ENCODE results near the gene PHF12.

PHF12 gene

GRCh38 chr17:28901866-28902818 is 49.2 kb downstream of the PHF12 start:
- peak; percentile 44 to 57 for DNase-seq

DNA sequence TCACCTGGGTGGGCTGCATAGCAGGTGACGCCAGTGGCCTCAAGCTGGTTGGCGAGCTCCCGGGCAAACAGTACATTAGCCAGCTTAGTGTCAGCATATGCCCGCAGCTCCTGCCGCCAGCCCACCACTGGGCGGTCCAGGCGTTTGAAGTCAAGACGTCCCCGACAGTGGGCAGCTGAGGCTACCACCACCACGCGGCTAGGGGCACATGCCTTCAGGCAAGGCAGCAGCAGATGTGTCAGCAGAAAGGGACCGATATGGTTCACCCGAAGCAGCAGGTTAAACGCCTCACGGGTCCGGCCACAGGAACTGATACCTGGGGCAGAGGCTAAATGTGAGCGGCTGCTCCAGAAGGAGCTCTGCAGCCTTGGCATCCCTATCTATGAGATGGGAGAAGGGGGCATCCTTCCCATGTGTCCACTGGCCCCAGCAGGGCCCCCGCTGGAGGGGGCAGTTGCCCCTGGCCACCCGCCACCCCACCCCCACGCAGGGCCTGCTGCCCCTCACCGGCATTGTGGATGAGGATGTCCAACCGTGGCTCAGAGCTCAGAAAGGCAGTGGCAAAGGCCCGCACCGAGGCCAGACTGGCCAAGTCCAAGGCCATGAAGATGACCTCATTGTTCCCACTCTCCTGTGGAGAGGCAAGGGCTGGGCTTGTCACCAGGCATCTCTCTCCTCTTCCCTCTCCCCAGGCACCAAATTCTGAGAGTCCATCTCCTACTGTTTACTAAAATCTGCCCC is 50.2 kb downstream of the PHF12 start:
- no peak for DNase-seq

- DNase-seq: no peak
Measured at GRCh38 chr17:28899212-28899815, 52.0 kb downstream of the PHF12 start.

DNA sequence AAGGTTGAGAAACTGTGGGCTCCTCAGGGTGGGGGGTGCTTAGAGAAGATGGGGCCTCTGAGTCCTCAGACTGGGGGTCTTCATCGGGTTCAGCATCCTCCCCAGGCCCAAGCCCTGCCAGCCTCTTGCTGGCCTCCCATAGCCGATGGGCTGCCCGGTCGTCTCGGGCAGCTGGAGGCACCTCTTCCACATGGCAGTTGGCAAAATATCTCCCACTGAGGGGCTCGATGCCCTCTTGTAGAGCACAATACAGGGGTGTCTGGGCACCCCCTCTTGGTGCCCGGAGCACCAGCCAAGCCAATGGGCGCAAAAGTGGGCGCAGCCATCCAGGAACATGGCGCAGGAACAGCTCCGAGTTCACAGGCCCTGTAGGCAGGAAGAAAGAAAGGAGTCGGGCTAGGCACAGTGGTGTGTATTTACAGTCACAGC is 52.8 kb downstream of the PHF12 start:
- no peak for DNase-seq

GRCh38 chr17:28897769-28898526 is 53.4 kb downstream of the PHF12 start:
- DNase-seq: peak; percentile 19 to 41

GRCh38 chr17:28896884-28897768 is 54.2 kb downstream of the PHF12 start, which contains the start of gene FLOT2:
Gene FLOT2 (minus strand): TSS chr17:28897733. CDS start chr17:28897574, 159 bp downstream.
- DNase-seq: peak; percentile 58 to 65

GRCh38 chr17:28896491-28896883 is 54.8 kb downstream of the PHF12 start:
- no peak for DNase-seq

- DNase-seq: no peak
Measured at GRCh38 chr17:28895794-28896447, 55.4 kb downstream of the PHF12 start.

DNA sequence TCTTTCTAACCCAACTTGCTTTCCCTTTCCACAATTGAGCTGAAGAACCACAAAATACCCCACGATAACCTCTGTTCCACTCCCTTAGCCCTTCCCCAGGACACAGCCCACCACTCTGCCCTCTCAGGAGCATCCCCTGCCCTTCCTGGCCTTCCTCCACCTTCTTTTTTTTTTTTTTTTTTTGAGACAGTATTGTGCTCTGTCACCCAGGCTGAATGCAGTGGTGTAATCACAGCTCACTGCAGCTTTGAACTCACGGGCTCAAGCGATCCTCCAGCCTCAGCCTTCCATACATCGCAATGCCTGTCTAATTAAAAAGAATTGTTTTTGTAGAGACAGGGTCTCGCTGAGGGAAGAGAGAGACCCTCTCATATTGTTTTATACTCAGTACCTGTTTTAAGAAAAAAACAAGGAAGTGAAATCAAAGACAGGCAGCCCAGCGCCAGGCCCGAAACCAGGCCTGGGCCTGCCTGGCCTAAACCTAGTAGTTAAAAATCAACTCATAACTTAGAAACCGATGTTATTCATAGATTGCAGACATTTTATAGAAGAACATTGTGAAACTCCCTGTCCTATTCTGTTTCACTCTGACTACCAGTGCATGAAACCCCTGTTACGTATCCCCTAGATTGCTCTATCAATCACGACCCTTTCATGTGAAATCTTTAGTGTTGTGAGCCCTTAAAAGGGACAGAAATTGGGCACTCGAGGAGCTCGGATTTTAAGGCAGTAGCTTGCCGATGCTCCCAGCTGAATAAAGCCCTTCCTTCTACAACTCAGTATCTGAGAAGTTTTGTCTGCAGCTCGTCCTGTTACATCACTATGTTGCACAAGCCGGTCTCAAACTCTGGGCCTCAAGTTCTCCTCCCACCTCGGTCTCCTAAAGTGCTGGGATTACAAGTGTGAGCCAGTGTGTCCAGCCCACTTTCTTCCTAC is 57.8 kb downstream of the PHF12 start:
- peak; percentile 25 to 51 for DNase-seq

- no peak for DNase-seq
Measured at GRCh38 chr17:28892024-28892423, 59.3 kb downstream of the PHF12 start.

- DNase-seq: no peak
Measured at GRCh38 chr17:28891201-28891600, 60.1 kb downstream of the PHF12 start.

- DNase-seq: no peak
Measured at GRCh38 chr17:28889996-28890395, 61.3 kb downstream of the PHF12 start.

- no peak for DNase-seq
Measured at GRCh38 chr17:28888832-28889231, 62.5 kb downstream of the PHF12 start.

DNA sequence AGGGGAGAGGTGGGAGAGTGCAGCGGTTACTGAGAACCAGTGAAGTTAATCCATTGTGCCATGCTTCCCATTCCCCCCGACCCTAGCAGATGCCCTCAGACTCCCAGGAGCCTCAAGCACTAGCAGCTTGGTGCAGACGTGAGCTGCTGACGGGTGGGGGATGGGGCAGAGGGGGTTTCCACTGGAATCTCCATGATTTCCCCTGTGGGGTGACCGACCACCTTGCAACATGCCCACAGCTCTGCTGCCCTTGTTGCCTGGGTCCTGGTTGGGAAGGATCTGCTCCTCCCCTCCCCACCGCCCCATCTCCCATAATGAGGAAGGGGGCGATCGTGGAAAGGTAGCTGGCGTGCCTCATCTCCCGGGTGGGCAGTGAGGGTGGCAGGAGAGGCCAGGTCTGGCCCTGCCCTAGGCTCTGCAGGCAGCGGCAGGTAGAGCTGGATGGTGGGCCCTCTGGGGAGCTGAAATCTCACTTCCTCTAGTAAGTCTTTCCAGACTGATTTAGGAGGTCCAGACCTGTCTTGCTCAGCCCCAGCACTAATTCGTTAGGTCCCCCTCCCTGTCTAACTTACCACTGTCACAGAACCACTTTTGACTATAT is 63.3 kb downstream of the PHF12 start:
- no peak for DNase-seq

GRCh38 chr17:28885951-28886350 is 65.4 kb downstream of the PHF12 start:
- DNase-seq: no peak

- no peak for DNase-seq
Measured at GRCh38 chr17:28885363-28885762, 66.0 kb downstream of the PHF12 start.

DNA sequence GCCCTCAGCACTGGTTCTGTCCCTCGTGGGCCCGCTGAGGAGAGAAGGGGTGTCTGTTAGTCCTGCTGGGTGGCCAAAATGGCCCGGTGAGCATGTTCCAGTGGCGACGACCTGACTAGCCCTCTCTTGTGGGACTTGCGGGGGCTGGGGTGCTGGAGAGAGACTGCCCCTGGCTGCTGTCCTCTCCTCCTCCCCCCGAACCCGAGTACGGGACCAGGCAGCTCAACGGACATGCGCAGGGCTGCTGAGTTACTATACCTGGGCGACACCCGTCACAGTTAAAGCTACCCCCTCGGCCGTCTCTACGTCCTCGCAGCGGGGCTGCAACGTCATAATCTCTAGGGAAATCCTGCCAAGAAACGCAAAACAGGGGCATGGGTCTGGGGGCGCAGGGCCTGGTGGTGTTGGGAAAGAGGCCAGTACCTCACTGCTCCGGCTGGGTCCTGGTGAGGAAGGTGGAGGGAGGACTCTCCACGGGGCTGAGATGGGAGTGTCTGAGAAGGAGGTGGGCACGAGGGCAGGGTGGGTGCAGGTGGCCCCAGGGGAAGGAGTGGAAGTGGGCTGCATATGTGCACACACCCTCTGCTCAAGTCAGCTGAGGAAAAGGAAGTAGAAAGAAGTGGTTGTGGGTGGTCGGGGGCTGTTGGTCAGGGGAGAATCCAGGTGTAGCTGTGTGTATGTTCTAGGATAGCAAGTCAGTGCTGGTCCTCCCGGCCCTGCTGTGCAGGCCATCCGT is 67.2 kb downstream of the PHF12 start:
- no peak for DNase-seq

GRCh38 chr17:28882154-28882895 is 69.0 kb downstream of the PHF12 start:
- no peak for DNase-seq

Data from CD4-positive, alpha-beta T cell treated with Interleukin-4 for 1 hour (primary cell).